Activated naive CD4-positive, alpha-beta T cell treated with anti-CD3 and anti-CD28 coated beads for 36 hours (primary cell): ENCODE results near the gene PORCN. TPM values are rescaled to one million over a fixed set of nuclear protein-coding genes. Genes with fewer than 3 reads are reported as not detected.

Experiments used
- CTCF ChIA-PET: fragments of 350-600 bp; sonication (Branson Sonifier 250); formaldehyde crosslinking; loops from one replicate; lab custom pipeline; 2021; ENCODE audit warnings: antibody characterized with exemption; lab: Charles Lee
- DNase-seq: peaks from one replicate; pipeline ENCODE4 v3.0.0-alpha.2; 2020
- H3K27ac Mint-ChIP-seq: one replicate; pipeline ENCODE4 v1.8.0; 2021; ENCODE audit warnings: mild to moderate bottlenecking, mixed read lengths
- H3K27me3 Mint-ChIP-seq: one replicate; pipeline ENCODE4 v1.8.0; 2021; ENCODE audit warnings: low read depth, mixed read lengths
- H3K36me3 Mint-ChIP-seq: one replicate; pipeline ENCODE4 v1.8.0; 2021; ENCODE audit warnings: low read depth, mixed read lengths
- H3K4me1 Mint-ChIP-seq: one replicate; pipeline ENCODE4 v1.8.0; 2021; ENCODE audit warnings: low read depth, mixed read lengths
- H3K4me3 Mint-ChIP-seq: one replicate; pipeline ENCODE4 v1.8.0; 2021; ENCODE audit warnings: mild to moderate bottlenecking, moderate library complexity, mixed read lengths
- H3K9me3 Mint-ChIP-seq: one replicate; pipeline ENCODE4 v1.8.0; 2021; ENCODE audit warnings: mixed read lengths
- intact Hi-C: fragments of 100-400 bp; cut with micrococcal nuclease; formaldehyde crosslinking; loops from one replicate; pipeline ENCODE4 v1.15.1; 2023
- total RNA-seq, 2 experiments: library from RNA; stranded (reverse); gene quantifications; one replicate each; pipeline ENCODE4 v1.2.3, GENCODE V29; 2021

Gene PORCN
- total RNA-seq, result 1 to 10 TPM; 5.2 to 5.6 TPM

DNA sequence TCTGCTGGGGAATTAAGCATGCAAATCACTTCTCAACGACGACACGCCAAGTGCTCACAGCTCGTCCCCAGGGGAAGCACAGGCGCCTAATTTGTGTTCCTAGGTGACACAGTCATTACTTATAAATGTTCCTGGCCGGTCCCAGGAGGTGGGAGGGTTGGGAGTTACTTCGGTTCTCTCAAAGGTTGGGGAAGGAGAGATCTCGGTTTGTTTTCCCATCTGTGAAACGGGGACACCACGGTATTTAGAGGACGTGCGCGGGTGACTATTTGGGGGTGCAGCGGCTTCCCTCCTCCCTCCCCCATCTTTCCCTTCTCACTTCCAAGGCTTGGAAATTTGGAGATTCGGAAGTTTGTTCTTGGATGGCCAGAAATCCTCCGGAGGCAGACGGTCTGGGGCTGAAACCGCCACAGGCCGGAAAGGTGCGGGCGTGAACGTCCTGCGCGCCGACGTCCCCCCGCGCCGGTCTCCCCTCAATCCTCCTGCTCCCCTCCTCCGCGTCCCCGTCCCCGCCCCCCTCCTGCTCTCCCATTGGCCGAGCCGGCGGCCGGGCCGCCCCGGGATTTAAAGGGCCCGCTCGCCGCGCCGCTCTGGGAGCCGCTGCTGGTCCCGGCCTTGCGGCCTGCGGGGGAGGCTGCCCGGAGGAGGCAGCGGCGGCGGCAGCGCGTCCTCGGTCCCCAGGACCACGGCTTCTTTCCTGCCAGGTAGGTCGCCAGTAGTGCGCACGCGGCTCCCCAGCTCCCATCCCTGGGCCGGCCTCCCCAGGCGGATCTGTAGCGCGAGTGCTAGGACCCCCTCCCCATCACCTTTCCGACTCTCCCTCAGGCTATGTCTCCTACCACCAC, at the start of gene PORCN:
Gene PORCN (plus strand): TSS at position 593 of the 845 bp plus-strand sequence. CDS start 829 bp downstream, outside the sequence.
- CTCF ChIA-PET, result no interaction called here
- Mint-ChIP-seq H3K4me1 (peaks cover 13% of the 10 kb centered on the region), H3K4me3 (peak within 1 kb of the TSS; percentile 78), H3K27me3 (no peaks in the 10 kb centered on the region), H3K36me3 (no peaks in the 10 kb centered on the region), H3K27ac (peak within 1 kb of the TSS; percentile 66), H3K9me3 (no peaks in the 10 kb centered on the region)
- intact Hi-C loops, result loop anchor here (1.0 kb wide), 3 partner anchors 13 to 32 kb away; partner anchors contain the start of genes EBP, FTSJ1 and TBC1D25
- peak; percentile 77 for DNase-seq

DNA sequence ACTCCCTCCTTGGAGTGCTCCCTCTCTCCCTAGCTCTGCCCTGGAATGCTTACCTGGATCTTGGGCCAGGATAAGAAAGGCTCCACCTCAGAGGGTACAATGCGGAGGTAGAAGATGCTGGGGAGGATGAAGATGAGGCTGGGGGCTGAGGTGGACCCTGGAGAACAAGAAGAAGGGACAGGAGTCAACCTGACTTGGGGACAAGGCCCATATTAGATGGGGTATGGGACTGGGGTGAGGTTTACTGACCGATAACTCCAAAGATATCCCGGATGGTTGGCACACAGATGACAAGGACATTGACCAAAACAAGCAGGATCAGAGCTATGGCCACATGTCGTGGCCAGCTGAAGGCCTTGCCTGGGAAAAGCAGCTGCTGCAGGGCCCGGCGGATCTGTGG, 49.3 kb upstream of the PORCN start:
- Mint-ChIP-seq H3K27me3 (no peaks in the 10 kb centered on the region), H3K27ac (no peak overlapping the region), H3K9me3 (no peaks in the 10 kb centered on the region), H3K4me1 (peaks cover 20% of the 10 kb centered on the region), H3K36me3 (peaks cover 38% of the 10 kb centered on the region), H3K4me3 (no peak overlapping the region)
- CTCF ChIA-PET, result interaction anchor here (0.6 kb wide), 1 partner anchor 10 kb away, joined by 5 read pairs; no protein-coding TSS in a partner anchor
- intact Hi-C loops, result no loop called here
- no peak for DNase-seq

DNA sequence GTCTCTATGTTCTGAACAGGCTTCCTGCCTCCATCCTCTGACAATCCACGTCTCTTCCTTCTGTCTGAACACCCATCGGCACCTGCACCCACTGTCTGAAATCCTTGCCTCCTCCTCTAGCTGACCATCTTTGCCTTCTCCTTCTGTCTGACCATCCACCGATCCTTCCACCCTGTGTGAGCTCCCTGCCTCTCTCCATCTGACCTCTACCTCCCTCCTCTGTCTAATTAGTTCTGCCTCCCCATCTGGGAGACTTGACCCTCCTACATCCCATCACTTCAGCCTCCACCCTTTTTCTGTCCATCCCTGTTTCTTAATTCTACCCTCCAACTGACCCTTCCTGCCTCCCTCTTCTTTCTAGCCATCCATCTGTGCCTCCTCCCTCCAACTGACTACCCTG, 48.8 kb upstream of the PORCN start:
- Mint-ChIP-seq H3K27ac (peak overlapping the region; percentile 63), H3K27me3 (no peaks in the 10 kb centered on the region), H3K4me1 (peaks cover 23% of the 10 kb centered on the region), H3K4me3 (no peak overlapping the region), H3K9me3 (no peaks in the 10 kb centered on the region), H3K36me3 (peaks cover 40% of the 10 kb centered on the region)
- no peak for DNase-seq
- CTCF ChIA-PET, result interaction anchor here (0.6 kb wide), 1 partner anchor 9 kb away, joined by 5 read pairs; no protein-coding TSS in a partner anchor
- intact Hi-C loops, result no loop called here

DNA sequence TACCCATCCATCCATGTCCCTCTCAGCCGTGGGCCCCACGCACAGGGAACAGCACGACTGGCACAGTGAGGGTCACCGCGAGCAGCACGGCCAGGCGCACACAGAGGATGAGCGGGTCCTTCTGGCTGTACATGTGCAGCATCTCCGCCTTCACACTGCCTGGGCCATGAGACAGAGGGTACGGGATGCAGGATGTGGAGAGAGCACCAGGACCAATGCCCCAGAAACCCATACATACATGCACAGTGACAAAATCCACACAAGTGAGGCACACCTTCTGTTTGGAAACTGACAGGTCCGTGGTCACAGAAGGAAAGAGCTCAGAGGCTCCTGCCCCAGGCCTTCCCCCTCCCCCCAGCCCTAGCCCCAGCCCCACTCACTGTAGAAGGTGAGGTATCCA, 48.2 kb upstream of the PORCN start:
- Mint-ChIP-seq H3K4me1 (peaks cover 29% of the 10 kb centered on the region), H3K4me3 (no peak overlapping the region), H3K27ac (no peak overlapping the region), H3K9me3 (no peaks in the 10 kb centered on the region), H3K36me3 (peaks cover 46% of the 10 kb centered on the region), H3K27me3 (no peaks in the 10 kb centered on the region)
- no peak for DNase-seq
- CTCF ChIA-PET, result no interaction called here
- intact Hi-C loops, result no loop called here

DNA sequence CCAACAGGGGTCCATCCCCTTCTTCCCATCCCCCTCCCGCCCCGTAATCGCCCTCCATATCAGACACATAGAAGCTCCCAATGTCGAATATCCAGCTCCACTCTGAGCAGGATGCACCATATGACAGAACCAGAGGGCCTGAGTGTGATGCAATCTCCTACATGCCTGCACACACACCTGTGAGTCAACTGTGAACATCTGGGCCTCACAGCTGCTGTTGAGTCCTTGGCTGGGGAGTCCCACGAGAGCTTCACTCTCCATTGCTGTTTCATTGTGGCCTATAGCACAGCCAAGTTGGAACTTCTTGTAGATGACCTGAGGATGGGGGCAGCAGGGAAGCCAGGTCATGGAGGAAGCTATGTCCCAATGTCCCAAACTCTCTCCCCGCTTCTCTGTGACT, 47.0 kb upstream of the PORCN start:
- Mint-ChIP-seq H3K4me1 (peaks cover 40% of the 10 kb centered on the region), H3K27me3 (no peaks in the 10 kb centered on the region), H3K9me3 (no peaks in the 10 kb centered on the region), H3K27ac (peak overlapping the region; percentile 41), H3K4me3 (no peak overlapping the region), H3K36me3 (peaks cover 55% of the 10 kb centered on the region)
- DNase-seq, result peak; percentile 60
- CTCF ChIA-PET, result no interaction called here
- intact Hi-C loops, result no loop called here

DNA sequence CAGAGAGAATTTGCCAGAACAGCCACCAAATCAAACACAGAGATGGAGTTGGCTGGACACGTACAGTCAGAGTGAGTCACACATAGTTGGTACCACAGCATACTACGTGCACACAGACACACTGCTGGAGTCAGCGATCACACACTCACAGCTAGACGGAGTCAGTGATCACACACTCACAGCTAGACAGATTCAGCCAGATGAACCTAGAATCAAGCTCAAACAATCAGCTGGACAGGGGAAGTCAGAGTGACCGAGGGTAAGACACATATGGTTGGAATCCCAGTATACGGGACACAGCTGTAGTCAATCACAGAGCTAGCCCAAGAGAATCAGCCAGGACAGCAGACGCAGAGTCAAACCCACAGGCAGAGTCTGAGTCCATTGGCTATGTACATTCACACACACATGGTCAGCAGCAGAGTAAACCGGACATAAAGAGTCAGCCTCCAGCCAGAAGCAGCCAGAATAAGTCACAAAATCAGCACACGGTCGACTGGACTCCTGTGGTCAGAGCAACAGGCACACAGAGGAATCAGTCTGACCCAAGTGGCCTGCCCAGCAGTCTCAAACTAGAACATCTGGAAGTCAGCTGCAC, 43.4 kb upstream of the PORCN start:
- Mint-ChIP-seq H3K36me3 (peaks cover 50% of the 10 kb centered on the region), H3K9me3 (no peaks in the 10 kb centered on the region), H3K4me3 (peak overlapping the region; percentile 10), H3K4me1 (peaks cover 51% of the 10 kb centered on the region), H3K27ac (peak overlapping the region; percentile 30), H3K27me3 (no peaks in the 10 kb centered on the region)
- DNase-seq, result no peak
- intact Hi-C loops, result no loop called here
- CTCF ChIA-PET, result interaction anchor here (1.3 kb wide), 1 partner anchor 29 kb away, joined by 3 read pairs; no protein-coding TSS in a partner anchor

DNA sequence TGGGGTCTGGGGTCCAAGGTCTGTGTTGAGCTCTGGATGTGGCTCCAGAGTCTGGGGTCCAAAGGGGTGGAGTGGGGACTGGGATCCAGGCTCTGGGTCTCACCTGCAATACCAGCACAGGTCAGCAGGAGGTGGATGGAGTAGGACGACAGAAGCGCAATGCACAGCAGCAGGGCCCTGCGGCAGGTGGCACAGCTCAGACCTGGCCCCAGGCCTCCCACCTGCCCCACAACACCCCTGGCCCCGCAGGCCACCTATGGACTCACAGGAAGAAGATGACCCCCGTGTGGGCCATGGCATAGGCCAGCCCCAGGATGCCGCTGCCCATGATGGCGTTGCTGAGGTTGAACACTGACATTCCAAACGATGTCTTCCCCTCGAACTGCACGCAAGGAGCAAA, 42.1 kb upstream of the PORCN start:
- Mint-ChIP-seq H3K27ac (no peak overlapping the region), H3K27me3 (no peaks in the 10 kb centered on the region), H3K36me3 (peaks cover 43% of the 10 kb centered on the region), H3K4me3 (peak overlapping the region; percentile 96), H3K9me3 (no peaks in the 10 kb centered on the region), H3K4me1 (peaks cover 47% of the 10 kb centered on the region)
- peak; percentile 43 for DNase-seq
- CTCF ChIA-PET, result interaction anchor here (1.3 kb wide), 1 partner anchor 28 kb away, joined by 3 read pairs; no protein-coding TSS in a partner anchor
- intact Hi-C loops, result no loop called here

DNA sequence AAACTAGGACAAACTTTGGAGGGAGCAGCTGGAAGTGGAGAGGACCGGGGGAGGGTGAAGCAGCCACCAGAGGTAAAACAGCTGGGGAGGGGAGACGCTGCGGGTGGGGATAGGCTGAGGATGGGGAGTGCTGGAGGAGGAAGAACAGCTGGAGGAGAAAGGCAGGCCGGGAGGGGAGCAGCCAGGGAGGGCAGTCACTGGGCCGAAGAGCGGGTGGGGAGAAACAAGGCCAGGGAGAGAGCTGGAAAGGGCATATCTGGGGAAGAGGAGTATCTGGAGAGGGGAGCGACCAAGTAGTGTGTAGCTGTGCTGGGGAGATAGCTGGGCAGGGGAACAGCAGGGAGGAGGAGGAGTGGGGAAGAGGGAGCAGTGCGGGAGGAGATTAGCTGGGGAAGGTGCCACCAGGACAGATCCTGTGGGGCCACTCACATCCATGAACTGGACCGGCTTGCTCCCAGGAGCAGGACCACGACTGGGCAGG, 41.5 kb upstream of the PORCN start:
- no peaks in the 10 kb centered on the region for H3K9me3 Mint-ChIP-seq
- H3K4me1 Mint-ChIP-seq, result peaks cover 43% of the 10 kb centered on the region
- intact Hi-C loops, result no loop called here
- H3K36me3 Mint-ChIP-seq, result peaks cover 39% of the 10 kb centered on the region
- CTCF ChIA-PET, result interaction anchor here (0.6 kb wide), 1 partner anchor 118 kb away, joined by 6 read pairs; no protein-coding TSS in a partner anchor
- H3K4me3 Mint-ChIP-seq, result peak overlapping the region; percentile 96
- H3K27me3 Mint-ChIP-seq, result no peaks in the 10 kb centered on the region
- no peak for DNase-seq
- no peak overlapping the region for H3K27ac Mint-ChIP-seq

DNA sequence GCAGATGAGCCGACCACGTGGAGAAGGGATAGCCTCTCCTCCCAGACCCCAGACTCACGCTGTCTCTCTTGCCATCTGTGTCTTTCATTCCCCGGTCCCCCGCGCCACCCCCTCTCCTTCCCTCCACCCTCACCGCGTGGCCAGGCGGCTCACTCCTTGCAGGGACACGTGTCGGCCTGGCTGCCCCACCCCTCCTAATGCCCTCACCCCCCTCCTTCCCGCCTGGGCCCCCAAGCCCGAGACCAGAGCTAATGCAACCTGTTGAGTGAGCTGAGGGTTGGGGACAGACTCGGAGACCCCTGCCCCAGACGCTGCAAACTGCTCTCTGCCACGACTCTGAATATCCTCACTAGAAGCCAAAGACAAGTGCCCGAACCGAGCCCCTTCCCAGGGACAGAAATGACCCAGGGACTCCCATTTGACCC, 40.5 kb upstream of the PORCN start:
- Mint-ChIP-seq H3K4me3 (peak overlapping the region; percentile 96), H3K4me1 (peaks cover 36% of the 10 kb centered on the region), H3K9me3 (no peaks in the 10 kb centered on the region), H3K27me3 (no peaks in the 10 kb centered on the region), H3K27ac (peak overlapping the region; percentile 95), H3K36me3 (peaks cover 33% of the 10 kb centered on the region)
- intact Hi-C loops, result no loop called here
- peak; percentile 48 for DNase-seq
- CTCF ChIA-PET, result interaction anchor here (0.6 to 1.2 kb wide), 2 partner anchors 71 to 580 kb away, joined by 3 to 4 read pairs; no protein-coding TSS in a partner anchor

DNA sequence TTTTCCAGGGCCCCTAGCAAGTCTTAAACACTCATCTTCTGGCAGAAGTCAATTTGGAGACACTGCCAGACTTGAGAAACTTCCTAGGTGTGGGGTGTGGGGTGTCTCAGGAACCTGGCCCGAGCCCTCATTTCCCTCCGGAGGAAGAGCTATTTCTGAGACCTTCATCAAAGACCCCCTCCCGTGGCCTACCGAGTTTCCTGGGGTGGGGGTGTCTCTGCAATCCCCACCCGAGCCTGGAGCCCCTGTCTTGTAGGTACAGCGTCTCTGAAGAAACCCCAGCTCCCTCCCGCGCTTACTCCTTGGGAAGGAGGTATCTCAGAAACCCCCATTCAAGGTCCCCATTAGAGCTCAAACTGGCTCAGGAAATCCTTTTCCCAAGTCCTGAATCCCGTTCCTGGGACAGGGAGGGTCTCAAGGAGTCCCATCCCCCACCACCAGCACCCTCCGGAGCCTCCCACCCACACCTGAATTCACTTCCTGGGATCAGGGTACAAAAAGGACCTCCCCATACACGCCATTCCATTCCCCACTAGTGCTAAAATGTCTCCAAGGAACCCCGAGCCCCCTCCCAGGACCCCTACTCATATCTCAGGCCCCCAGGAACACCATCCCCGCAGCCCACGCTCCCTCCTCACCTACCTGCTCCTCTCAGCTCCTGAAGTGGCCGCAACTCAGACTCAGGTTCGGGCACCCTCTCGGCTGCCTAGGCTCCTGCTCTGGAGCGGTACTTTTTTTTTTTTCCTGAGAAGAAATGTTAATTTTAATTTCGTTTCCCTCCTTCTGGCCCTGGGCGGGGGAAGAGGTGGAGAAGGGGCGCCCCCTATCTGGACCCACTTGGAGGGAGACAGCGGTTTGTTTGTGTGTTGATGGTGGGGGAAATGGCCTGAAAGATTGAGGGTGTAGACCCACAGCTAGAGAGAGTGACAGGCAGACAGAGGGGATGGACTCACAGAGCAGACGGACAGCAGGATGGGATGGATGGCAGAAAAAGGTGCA, 39.8 kb upstream of the PORCN start:
- CTCF ChIA-PET, result interaction anchor here (0.7 to 1.2 kb wide), 4 partner anchors 9 to 388 kb away, joined by 3 to 5 read pairs (median 4); no protein-coding TSS in a partner anchor
- H3K27ac Mint-ChIP-seq, result peak overlapping the region; percentile 95
- intact Hi-C loops, result loop anchor here (1.0 kb wide), 1 partner anchor 386 kb away; no protein-coding TSS in a partner anchor

DNA sequence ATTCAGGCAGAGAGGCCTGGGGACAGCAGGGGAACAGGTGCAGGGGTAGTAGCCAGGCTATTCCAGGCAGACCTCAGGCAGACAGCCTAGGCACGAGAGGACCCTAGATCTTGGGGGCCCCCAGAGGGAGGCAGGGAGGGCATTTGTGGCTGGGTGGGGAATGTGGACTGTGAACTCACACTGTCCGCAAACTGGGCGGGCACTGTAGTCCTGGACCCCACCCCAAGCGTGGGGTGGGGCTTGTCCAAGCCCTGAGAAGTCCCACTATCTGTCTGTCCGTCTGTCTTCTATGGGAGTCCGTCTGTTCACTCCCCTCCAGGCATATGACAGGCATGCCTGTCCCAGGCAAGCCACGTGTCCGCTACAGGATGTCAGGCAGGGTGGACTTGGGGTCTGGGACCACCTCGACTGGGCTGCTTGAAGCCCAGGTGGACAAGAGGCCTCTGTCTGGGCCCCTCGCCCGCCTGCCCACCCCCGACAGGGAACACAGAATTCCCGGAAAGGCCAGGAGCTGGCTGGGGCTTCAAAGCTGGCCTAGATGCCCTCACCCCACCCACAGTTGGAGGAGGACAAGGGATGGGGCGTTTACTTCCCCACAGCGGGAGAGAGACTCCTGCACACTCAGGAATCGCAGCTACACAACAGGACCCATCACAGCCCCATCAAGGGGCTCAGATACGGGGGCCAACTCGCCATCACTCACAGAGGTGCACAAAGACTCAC, 38.5 kb upstream of the PORCN start, which contains the start of gene SLC38A5:
Gene SLC38A5 (minus strand): TSS at position 151 of the 723 bp plus-strand sequence. CDS start 2,336 bp downstream, outside the sequence.
- CTCF ChIA-PET, result no interaction called here
- intact Hi-C loops, result loop anchor here (10.0 kb wide), 1 partner anchor 335 kb away; the partner anchor contains the start of gene HDAC6
- H3K4me3 Mint-ChIP-seq, result peak within 1 kb of the TSS; percentile 96
- peak within 1 kb of the TSS; percentile 95 for H3K27ac Mint-ChIP-seq
- H3K4me1 Mint-ChIP-seq, result peaks cover 29% of the 10 kb centered on the region
- H3K36me3 Mint-ChIP-seq, result peaks cover 23% of the 10 kb centered on the region
- no peak for DNase-seq
- H3K9me3 Mint-ChIP-seq, result no peaks in the 10 kb centered on the region
- no peaks in the 10 kb centered on the region for H3K27me3 Mint-ChIP-seq

More for the DNA sequence above, 39.8 kb upstream of the PORCN start:
- Mint-ChIP-seq H3K36me3 (peaks cover 31% of the 10 kb centered on the region), H3K4me3 (peak overlapping the region; percentile 96), H3K4me1 (peaks cover 34% of the 10 kb centered on the region), H3K27me3 (no peaks in the 10 kb centered on the region), H3K9me3 (no peaks in the 10 kb centered on the region)
- peak; percentile 70 for DNase-seq
